A549 (cell line): Measurements from ENCODE around the gene LHX2. TPM values are rescaled to one million over a fixed set of nuclear protein-coding genes. Genes with fewer than 3 reads are reported as not detected.

Source experiments
- ATAC-seq, 2 experiments: fragments of 200-7000 bp in 1 of 2; fragments of >200 bp in 1 of 2; cut with Nextera tagmentation in 1 of 2; cut with Tn5 transposase in 1 of 2; 3 replicates each; pipeline versions ENCODE4 v1.8.0 to v1.9.1; 2018 to 2020; ENCODE audit warnings: mild to moderate bottlenecking in 1 of 2, moderate library complexity in 1 of 2
- CTCF ChIA-PET: fragments of 300-600 bp; sonication (Branson Sonifier 250); formaldehyde crosslinking; extraction: SDS; loops from one replicate; lab custom pipeline; 2021; ENCODE audit warnings: antibody characterized with exemption, inconsistent platforms; lab: Yijun Ruan, JAX
- POLR2A ChIA-PET: fragments of 350-600 bp; formaldehyde crosslinking; extraction: SDS; loops from one replicate; lab custom pipeline; 2021; ENCODE audit warnings: antibody characterized with exemption, inconsistent platforms; lab: Yijun Ruan, JAX
- DNase-seq, 2 experiments: peaks; one replicate each; pipeline versions ENCODE4 v3.0.0 to v3.0.0-alpha.2; 2011 to 2016; ENCODE audit warnings: low read depth in 1 of 2, low spot score in 1 of 2
- FAIRE-seq: peaks from 2 replicates; lab custom pipeline; 2011; peaks lifted over from hg19 to GRCh38; lab: Jason Lieb, UNC
- H3K27ac ChIP-seq, 2 experiments: fragments of >200 bp; sonication (Bioruptor Twin); formaldehyde crosslinking; 3 replicates each; pipeline ENCODE4 v1.5.1; 2016 to 2017
- H3K4me1 ChIP-seq: fragments of >200 bp; sonication (Bioruptor Twin); formaldehyde crosslinking; 3 replicates; pipeline ENCODE4 v1.6.1; 2016
- H3K4me2 ChIP-seq: fragments of >200 bp; sonication (Bioruptor Twin); formaldehyde crosslinking; 3 replicates; pipeline ENCODE4 v1.6.1; 2016
- H3K4me3 ChIP-seq: fragments of >200 bp; sonication (Bioruptor Twin); formaldehyde crosslinking; 3 replicates; pipeline ENCODE4 v1.5.1; 2016
- H3K9me3 ChIP-seq: fragments of >200 bp; sonication (Bioruptor Twin); formaldehyde crosslinking; 3 replicates; pipeline ENCODE4 v1.6.1; 2016
- ATOH8 ChIP-seq: fragments of 250-450 bp; sonication (Bioruptor Pico); IDR thresholded peaks from 2 replicates; pipeline ENCODE4 v1.5.0; 2020; ENCODE audit warnings: low read depth, mild to moderate bottlenecking, moderate library complexity
- BCL3 ChIP-seq: fragments of >200 bp; sonication (Bioruptor Twin); formaldehyde crosslinking; IDR thresholded peaks from 3 replicates; pipeline ENCODE4 v1.6.1; 2016
- BHLHE40 ChIP-seq: IDR thresholded peaks from 2 replicates; pipeline ENCODE4 v1.6.1; 2012; ENCODE audit warnings: low read depth, low read length, inconsistent platforms
- CBX8 ChIP-seq: fragments of 200-600 bp; sonication (generic); IDR thresholded peaks from 2 replicates; pipeline ENCODE4 v1.6.1; 2016
- CEBPB ChIP-seq, 2 experiments: fragments of >200 bp in 1 of 2; sonication (Bioruptor Twin) in 1 of 2; formaldehyde crosslinking in 1 of 2; IDR thresholded peaks; 2 replicates each; pipeline ENCODE4 v1.6.1; 2012 to 2016
- EHF ChIP-seq: fragments of 250-450 bp; sonication (Bioruptor Pico); IDR thresholded peaks from 2 replicates; pipeline ENCODE4 v1.5.0; 2020; ENCODE audit warnings: mild to moderate bottlenecking
- EHMT2 ChIP-seq: fragments of 200-600 bp; sonication (generic); IDR thresholded peaks from 2 replicates; pipeline ENCODE4 v1.6.1; 2016; ENCODE audit warnings: antibody characterized with exemption, low read depth, mild to moderate bottlenecking, moderate library complexity
- FOSL2 ChIP-seq, 2 experiments: fragments of 450-650 bp in 1 of 2; fragments of >200 bp in 1 of 2; sonication (Bioruptor Twin) in 1 of 2; formaldehyde crosslinking; IDR thresholded peaks; 2 replicates each; pipeline versions ENCODE4 v1.5.0 to v1.6.1; 2016 to 2020; ENCODE audit warnings: mild to moderate bottlenecking in 1 of 2, moderate library complexity in 1 of 2
- FOXS1 ChIP-seq: fragments of 250-450 bp; sonication (Bioruptor Pico); IDR thresholded peaks from 2 replicates; pipeline ENCODE4 v1.5.0; 2020; ENCODE audit warnings: mild to moderate bottlenecking, moderate library complexity
- HES2 ChIP-seq: fragments of >200 bp; sonication (Bioruptor Twin); formaldehyde crosslinking; IDR thresholded peaks from 2 replicates; pipeline ENCODE4 v1.6.1; 2016
- KDM5A ChIP-seq: fragments of 200-600 bp; sonication (generic); IDR thresholded peaks from 2 replicates; pipeline ENCODE4 v1.6.1; 2016; ENCODE audit warnings: antibody characterized with exemption, mild to moderate bottlenecking
- MAFK ChIP-seq: fragments of 450-650 bp; IDR thresholded peaks from 2 replicates; pipeline ENCODE4 v1.6.1; 2014; ENCODE audit not compliant: partially characterized antibody
- MAX ChIP-seq: IDR thresholded peaks from 2 replicates; pipeline ENCODE4 v1.6.1; 2012
- RAD21 ChIP-seq, 2 experiments: fragments of >200 bp in 1 of 2; sonication (Bioruptor Twin) in 1 of 2; formaldehyde crosslinking in 1 of 2; IDR thresholded peaks in 1 of 2; conservative IDR thresholded peaks in 1 of 2; 2 replicates in 1 of 2; 3 replicates in 1 of 2; pipeline ENCODE4 v1.6.1; 2012 to 2018; ENCODE audit warnings: inconsistent platforms in 1 of 2
- REST ChIP-seq: fragments of 200-600 bp; sonication (generic); IDR thresholded peaks from 2 replicates; pipeline ENCODE4 v1.6.1; 2016; ENCODE audit warnings: antibody characterized with exemption, mild to moderate bottlenecking, moderate library complexity
- TFCP2L1 ChIP-seq: fragments of 250-450 bp; sonication (Bioruptor Pico); IDR thresholded peaks from 2 replicates; pipeline ENCODE4 v1.5.0; 2021; ENCODE audit warnings: mild to moderate bottlenecking
- WGBS: methylation state at CpG from one replicate; pipeline ENCODE4 v1.1.6; 2017; ENCODE audit errors: missing lambda C conversion rate; 5-methylcytosine and 5-hydroxymethylcytosine counted together
- polyA plus RNA-seq, 4 experiments: library from polyadenylated mRNA; depleted of rRNA in 3 of 4; stranded (reverse); fragments of >200 nt; fragmentation: RNase III in 1 of 4; extraction: RNeasy Plus Mini Kit Qiagen cat#74134 plus additional on column Dnase treatment in 1 of 4; gene quantifications; 2 replicates in 3 of 4; 3 replicates in 1 of 4; pipeline ENCODE4 v1.2.3, GENCODE V29; 2011 to 2017

The LHX2 gene
- polyA plus RNA-seq, 2 of the 4 experiments (the other 2 are of a cell fraction), result 2.4 to 4.4 TPM

- H3K4me3 ChIP-seq, result no peak overlapping the region
- H3K4me2 ChIP-seq, result no peak overlapping the region
- ATAC-seq (no peak), DNase-seq (no peak), FAIRE-seq (no peak)
- ChIA-PET CTCF (interaction anchor here (1.0 to 1.5 kb wide), 6 partner anchors 8 to 331 kb away, joined by 3 to 4 read pairs (median 4); no protein-coding TSS in a partner anchor), POLR2A (no interaction called here)
- no peaks in the 10 kb centered on the region for H3K4me1 ChIP-seq
- TF ChIP-seq HES2 (no peak), ATOH8 (no peak), RAD21 (conservative IDR thresholded peaks at IDR 0.05 in 1 of 2, IDR thresholded peaks at IDR 0.05 in 1 of 2) (no peak), EHMT2 (no peak), FOSL2 (IDR thresholded peaks at IDR 0.05) (no peak), FOSL2 (CRISPR knock-in tag; IDR thresholded peaks at IDR 0.05) (no peak), CBX8 (no peak), CEBPB (IDR thresholded peaks at IDR 0.05) (no peak), FOXS1 (CRISPR knock-in tag) (no peak), TFCP2L1 (CRISPR knock-in tag) (no peak), MAFK (no peak), REST (no peak)
- H3K9me3 ChIP-seq, result peaks cover 6% of the 10 kb centered on the region; the same call in 1 of the 3 replicates
- H3K27ac ChIP-seq, result no peak overlapping the region
Measured at GRCh38 chr9:123967323-123967722, 44.2 kb upstream of the LHX2 start.

GRCh38 chr9:123972618-123973017 is 39.0 kb upstream of the LHX2 start:
- ChIA-PET POLR2A (no interaction called here), CTCF (no interaction called here)
- no peak overlapping the region for H3K4me3 ChIP-seq
- no peak for DNase-seq
- no peak overlapping the region for H3K4me2 ChIP-seq
- TF ChIP-seq BCL3 (no peak), EHF (no peak), FOXS1 (CRISPR knock-in tag) (no peak), ATOH8 (no peak), KDM5A (no peak), BHLHE40 (no peak), MAX (no peak)
- no peak for FAIRE-seq
- no peak for ATAC-seq
- WGBS, result 76% methylated on average over 8 of the region's 8 CpGs
- H3K27ac ChIP-seq, result no peak overlapping the region
- peaks cover 11% of the 10 kb centered on the region; the same call in 1 of the 3 replicates for H3K9me3 ChIP-seq
- no peaks in the 10 kb centered on the region for H3K4me1 ChIP-seq
